ENCODE results near the gene GJC1.

DNA sequence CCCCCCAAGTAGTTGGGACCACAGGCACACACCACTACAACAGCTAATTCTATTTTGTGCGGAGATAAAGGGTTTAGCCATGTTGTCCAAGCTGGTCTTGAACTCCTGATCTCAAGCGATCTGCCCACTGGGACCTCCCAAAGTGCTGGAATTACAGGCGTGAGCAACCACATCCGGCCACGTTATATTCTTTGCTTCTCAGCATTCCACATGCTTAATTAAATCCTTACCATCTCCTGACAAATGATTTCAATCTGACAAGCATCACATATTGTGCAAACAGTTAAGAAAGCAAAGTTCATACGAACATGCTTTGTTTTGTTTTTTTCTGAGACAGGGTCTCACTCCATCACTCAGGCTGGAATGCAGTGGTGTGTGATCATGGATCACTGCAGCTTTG is 35.8 kb upstream of the GJC1 start:
- TF ChIP-seq ZNF70 (CRISPR knock-in tag; IDR thresholded peaks at IDR 0.05): no peak
- no peak for TF ChIP-seq ESRRG (CRISPR knock-in tag; IDR thresholded peaks at IDR 0.05)
- TF ChIP-seq ARNTL (CRISPR knock-in tag; IDR thresholded peaks at IDR 0.05; ENCODE audit: borderline replicate concordance, low read depth): no peak
- no peak for TF ChIP-seq CSDC2 (CRISPR knock-in tag; IDR thresholded peaks at IDR 0.05)
- no peak for TF ChIP-seq ZFP30 (CRISPR knock-in tag; IDR thresholded peaks at IDR 0.05)
- TF ChIP-seq PATZ1 (CRISPR knock-in tag; IDR thresholded peaks at IDR 0.05; ENCODE audit: borderline replicate concordance): no peak
- TF ChIP-seq RARB (CRISPR knock-in tag; IDR thresholded peaks at IDR 0.05): no peak
- TF ChIP-seq BACH2 (CRISPR knock-in tag; IDR thresholded peaks at IDR 0.05; ENCODE audit: borderline replicate concordance): no peak

Data from SK-N-SH treated with all-trans-retinoic acid at 6 μM for 48 hours (cell line).